Activated gamma-delta T cell treated with anti-CD3 and anti-CD28 coated beads, Interleukin-2, amount 50 U/mL, for 16 hours (primary cell): ENCODE measurements around the gene OSBP.
"Not testable (repeated sequence)": the region's sequence is repeated elsewhere in the genome, so short reads cannot be mapped to it uniquely, and the experiment has no call there.

Experiments used
- DNase-seq: peaks from one replicate; pipeline ENCODE4 v3.0.0-alpha.2; 2020; ENCODE audit warnings: low read depth

Gene OSBP

GRCh38 chr11:59551659-59552521 is 63.7 kb downstream of the OSBP start:
- DNase-seq: no peak

- DNase-seq: peak; percentile 62
Measured at GRCh38 chr11:59550842-59551658, 64.5 kb downstream of the OSBP start.

- peak; percentile 73 for DNase-seq
Measured at GRCh38 chr11:59550368-59550841, 65.2 kb downstream of the OSBP start.

- DNase-seq: no peak
Measured at GRCh38 chr11:59548309-59548656, 67.3 kb downstream of the OSBP start.

GRCh38 chr11:59547605-59548308 is 67.8 kb downstream of the OSBP start:
- not testable (repeated sequence) for DNase-seq

- DNase-seq: no peak
Measured at GRCh38 chr11:59545179-59546020, 70.2 kb downstream of the OSBP start.

GRCh38 chr11:59544869-59545178 is 70.8 kb downstream of the OSBP start:
- no peak for DNase-seq

GRCh38 chr11:59543713-59544112 is 71.9 kb downstream of the OSBP start:
- not testable (repeated sequence) for DNase-seq

- no peak for DNase-seq
Measured at GRCh38 chr11:59542142-59542810, 73.3 kb downstream of the OSBP start.

GRCh38 chr11:59534676-59535075 is 80.9 kb downstream of the OSBP start:
- DNase-seq: no peak

- DNase-seq: no peak
Measured at GRCh38 chr11:59532620-59533019, 83.0 kb downstream of the OSBP start.

- no peak for DNase-seq
Measured at GRCh38 chr11:59528711-59529110, 86.9 kb downstream of the OSBP start.
